IPS-18c (cell line): ENCODE measurements around the gene OR10A3.

Experiments used
- H3K4me3 ChIP-seq: 2 replicates; pipeline ENCODE4 v1.7.0; 2013; ENCODE audit warnings: low read depth, mild to moderate bottlenecking, low read length, moderate library complexity; ENCODE audit not compliant: insufficient read depth
- H3K9me3 ChIP-seq: one replicate; pipeline ENCODE4 v1.6.1; 2013; ENCODE audit warnings: mild to moderate bottlenecking, low read length, moderate library complexity; ENCODE audit not compliant: control insufficient read depth, insufficient read depth

Gene OR10A3

DNA sequence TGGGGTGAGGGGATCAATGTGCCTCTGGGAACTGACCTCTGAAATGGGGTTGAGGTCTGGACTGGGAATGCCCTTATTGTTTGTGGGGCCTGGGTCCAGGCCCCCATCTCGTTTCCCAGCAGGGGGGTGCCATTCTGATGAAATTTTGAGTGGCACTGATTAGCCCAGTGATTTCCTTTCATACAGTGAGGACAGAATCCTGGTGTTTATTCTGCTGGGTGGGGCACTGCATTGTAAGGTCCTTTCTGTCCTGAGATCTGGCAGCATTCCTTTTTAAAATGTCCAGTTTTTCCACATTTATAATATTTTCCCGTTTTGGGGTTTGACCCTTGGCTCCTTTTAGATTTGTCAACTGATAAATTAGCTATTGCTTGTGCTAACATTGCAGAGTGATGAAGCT is 37.6 kb downstream of the OR10A3 start:
- Histone ChIP-seq H3K4me3 (no peak overlapping the region), H3K9me3 (no peaks in the 10 kb centered on the region)

DNA sequence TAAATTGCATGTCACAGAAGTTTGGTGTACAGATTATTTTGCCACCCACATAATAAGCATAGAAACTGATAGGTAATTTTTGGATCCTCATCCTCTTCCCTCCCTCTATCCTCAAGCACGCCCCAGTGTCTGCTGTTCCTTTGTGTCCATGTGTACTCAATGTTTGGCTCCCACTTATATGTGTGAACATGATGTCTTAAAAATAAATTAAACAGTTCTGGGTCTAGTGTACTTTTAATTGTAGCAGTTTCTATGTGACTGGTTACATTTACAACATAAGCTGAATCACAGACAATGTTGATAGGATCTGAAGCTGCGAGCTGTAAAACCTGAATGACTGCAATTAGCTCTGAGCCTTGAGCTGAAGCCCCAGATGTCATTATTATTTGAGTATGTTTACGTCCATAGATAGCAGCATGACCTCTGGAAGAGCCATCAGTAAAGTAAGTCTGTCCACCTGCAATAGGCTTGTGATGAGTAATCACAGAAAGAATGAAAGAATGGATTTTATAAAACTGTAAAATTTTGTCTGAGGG is 40.1 kb downstream of the OR10A3 start:
- Histone ChIP-seq H3K4me3 (no peak overlapping the region), H3K9me3 (no peaks in the 10 kb centered on the region)

DNA sequence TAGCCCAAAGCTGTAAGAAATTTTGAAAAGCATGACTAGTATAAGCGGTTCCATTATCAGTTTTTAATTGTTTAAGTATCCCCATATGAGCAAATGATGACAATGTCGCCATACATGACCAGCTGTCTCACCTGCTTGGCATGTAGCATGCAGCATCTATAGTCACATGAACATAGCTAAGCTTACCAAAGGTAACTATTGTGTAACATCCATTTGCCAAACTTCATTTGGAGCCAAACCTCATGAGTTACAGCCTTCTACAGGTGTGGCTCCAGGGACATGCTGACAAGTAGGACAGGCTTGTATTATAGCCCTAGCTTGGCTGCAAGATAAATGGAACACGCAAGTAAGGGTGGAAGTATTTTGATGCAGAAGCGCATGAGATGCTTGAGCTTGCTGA is 40.8 kb downstream of the OR10A3 start:
- H3K9me3 ChIP-seq = no peaks in the 10 kb centered on the region
- H3K4me3 ChIP-seq = no peak overlapping the region

DNA sequence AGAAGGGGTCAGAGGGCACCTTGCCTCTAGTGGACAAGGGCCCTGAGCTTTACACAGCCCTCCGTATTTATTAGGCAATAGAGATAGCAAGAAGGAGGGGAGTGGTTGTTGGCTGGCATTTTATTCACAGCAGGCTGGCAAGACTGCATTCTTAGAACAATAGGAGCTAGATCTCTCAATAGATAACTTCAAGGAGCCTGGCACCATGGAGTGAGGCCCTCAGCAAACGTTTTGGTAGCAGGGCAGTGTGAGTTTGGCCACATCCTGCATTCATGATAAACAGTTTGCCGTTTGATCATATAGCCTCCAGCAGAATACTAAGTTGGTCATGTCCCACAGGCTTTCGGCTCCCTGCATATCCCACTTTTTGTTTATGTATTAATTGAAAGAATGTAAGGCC is 42.1 kb downstream of the OR10A3 start:
- no peak overlapping the region for H3K4me3 ChIP-seq
- no peaks in the 10 kb centered on the region for H3K9me3 ChIP-seq

DNA sequence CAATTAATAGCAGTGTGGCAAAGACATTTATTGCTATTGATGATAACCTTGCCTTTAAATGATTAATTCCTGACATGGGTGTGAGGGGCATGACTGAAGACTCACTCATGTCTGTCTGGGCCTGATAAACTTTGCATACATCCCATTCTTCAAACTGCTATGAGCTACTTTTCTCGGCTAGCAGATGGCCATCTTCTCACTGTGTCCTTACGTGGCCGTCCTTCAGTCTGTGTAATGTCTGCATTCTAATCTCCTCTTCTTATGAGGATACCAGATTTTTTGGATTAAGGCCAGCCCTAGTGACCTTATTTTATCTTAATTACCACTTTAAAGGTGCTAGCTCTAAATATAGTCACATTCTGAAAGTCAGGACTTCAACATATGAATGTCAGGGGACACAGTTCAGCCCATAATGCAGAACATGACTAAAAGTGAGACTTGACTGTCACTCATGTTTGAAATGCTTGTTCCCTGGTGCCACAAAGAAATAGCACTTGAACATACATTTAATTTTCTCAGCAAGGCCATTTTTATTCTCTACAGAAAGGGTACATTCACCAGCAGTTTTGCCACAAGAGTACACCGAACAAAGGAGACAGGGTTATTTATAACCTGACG is 42.7 kb downstream of the OR10A3 start:
- H3K9me3 ChIP-seq = no peaks in the 10 kb centered on the region
- H3K4me3 ChIP-seq = no peak overlapping the region

DNA sequence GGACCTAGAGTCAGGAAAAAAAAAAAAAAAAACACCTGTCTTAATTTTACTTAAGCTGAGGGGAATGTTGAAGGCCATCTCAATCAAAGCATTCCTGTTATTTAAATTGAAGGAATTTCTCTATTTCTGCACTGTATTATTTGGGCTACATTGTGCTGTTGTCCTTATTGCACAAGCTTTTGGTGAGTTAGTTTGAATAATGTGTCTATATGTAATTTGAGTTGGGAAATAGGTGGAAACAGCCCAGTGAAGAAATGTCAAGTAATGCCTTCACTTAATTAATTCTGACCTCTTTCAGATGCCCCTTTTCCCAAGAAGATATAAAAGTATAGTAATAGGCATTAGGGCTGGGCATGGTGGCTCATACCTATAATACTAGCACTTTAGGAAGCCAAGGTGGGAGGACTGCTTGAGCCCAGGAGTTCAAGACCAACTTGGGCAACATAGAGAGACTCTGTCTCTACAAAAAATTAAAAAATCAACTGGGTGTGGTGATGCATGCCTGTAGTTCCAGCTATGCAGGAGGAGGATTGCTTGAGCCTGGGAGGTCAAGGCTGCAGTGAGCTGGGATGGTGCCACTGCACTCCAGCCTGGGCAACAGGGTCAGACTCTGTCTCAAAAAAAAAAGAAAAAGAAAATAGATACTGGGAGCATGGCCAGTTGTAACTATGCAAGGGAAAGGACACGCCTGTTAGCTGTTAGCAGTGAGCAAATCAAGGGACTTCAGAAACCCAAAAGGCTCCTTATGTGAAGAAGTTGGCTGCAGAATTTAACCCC is 45.3 kb downstream of the OR10A3 start:
- Histone ChIP-seq H3K9me3 (no peaks in the 10 kb centered on the region), H3K4me3 (no peak overlapping the region)

DNA sequence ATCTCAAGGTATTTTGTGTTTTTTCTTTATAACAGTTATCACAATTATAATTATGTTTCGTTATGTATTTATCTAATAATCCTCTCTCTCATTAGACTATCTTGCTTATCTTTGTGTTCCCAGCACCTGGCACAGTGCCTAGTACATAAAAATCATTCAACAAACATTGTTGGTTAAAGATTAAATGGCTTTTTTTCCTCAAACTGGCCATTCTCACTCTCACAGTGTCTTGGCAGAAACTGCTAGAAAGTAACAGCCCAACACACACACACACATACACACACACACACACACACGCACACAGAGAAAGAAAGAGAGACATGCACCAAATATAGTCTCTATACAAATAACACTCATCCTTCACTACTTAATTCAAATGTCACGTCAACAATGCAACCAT is 47.3 kb downstream of the OR10A3 start:
- Histone ChIP-seq H3K9me3 (no peaks in the 10 kb centered on the region), H3K4me3 (no peak overlapping the region)

DNA sequence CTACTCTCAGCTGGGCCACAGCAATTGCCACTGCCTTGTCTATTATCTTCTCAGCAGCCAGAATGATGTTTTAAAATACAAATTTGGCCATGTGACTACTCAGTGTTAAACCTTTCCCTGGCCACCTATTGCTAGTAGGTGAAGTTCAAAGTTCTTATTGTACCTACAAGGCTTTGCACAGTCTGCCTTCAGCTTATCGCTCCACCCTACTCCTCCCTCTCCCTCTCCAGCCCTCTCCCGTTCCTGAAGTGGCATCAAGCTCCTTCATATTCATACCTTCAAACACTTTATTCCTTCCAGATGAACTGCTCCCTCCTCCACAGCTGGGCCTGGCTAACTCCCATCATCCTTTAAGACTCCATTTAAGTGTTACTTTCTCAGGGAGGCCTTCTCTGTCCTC is 47.7 kb downstream of the OR10A3 start:
- Histone ChIP-seq H3K9me3 (no peaks in the 10 kb centered on the region), H3K4me3 (no peak overlapping the region)

DNA sequence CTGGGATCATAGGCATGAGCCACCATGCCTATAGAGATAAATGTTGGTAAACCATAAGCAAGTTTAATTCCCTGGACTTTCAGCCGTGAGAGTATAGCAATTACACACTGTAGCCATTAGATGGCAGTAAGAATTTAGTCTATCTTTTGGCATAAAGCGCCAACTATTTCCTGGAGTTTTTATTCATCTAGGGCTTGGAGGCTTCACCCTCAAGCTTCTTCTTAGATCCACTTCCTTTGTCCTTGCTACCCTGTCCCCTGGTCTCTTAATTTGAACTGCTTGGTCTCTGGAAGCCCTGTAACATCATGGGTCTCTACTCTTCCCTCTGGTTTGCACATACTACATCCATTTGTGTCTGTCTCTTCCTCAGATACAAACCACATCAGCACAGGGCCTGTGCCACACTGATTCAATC is 48.7 kb downstream of the OR10A3 start:
- H3K4me3 ChIP-seq = no peak overlapping the region
- no peaks in the 10 kb centered on the region for H3K9me3 ChIP-seq

DNA sequence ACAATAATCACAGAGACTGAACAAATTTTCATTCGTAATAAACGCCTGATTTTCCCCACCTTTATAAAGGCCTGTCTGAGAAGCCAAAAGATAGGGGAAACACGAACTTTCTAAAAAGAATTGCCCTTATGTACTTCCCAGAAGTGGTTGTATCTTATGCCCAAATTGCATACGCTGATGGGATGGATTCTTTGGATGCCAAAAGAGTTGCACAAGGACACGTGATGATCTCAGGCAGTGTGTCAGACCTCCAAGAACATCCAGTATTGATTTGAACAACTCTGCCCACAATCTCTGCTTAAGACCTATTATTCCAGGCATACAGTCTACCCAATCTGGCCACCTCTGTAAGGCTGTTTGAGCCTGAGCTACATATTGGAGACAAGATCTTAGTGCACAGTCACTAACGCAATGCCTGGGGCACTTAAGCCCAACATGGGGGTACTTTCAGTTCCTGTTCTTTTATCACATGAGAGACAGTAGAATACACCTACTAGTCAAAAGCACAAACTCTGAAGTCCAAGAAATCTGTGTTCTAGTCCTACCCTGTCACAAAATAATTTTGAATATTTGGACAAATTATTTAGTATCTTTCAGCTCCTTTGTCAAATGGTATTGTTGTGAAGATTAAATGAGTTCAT is 49.3 kb downstream of the OR10A3 start:
- no peaks in the 10 kb centered on the region for H3K9me3 ChIP-seq
- H3K4me3 ChIP-seq = no peak overlapping the region

DNA sequence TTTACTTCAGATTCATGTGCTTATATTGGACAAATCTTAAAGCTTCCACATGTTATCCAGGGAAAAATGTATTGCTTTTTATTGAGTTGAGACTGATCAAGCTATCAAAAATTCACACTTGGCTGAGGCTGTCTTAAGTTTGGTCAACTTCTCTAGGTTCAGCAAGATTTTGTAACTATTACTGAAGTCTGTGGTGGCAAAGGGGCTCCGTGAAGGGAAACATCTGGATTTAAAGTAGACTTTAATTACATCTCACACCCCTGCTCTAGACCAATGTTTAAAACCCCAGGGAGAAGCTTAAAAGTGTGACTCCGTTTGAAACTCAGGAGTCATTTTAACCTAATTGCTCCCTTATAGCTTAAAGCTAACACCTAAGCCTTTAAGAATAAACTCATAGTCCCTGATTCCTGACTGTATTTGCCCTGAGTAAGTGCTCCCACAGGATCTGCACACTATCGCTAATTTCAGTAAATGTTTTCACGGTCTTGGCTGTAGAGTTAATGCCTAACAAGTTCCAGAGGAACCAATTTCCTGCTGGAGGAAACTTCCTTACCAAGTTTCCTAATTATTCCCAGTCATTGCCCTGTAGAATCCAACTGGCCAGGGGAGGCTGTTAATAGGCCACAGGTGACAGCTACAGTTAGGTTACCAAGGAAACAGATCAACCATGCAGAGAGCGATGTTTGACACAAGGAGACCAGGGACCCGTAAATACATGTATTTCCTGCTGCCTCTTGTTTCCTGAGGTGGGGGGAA is 50.9 kb downstream of the OR10A3 start:
- Histone ChIP-seq H3K4me3 (no peak overlapping the region), H3K9me3 (no peaks in the 10 kb centered on the region)

DNA sequence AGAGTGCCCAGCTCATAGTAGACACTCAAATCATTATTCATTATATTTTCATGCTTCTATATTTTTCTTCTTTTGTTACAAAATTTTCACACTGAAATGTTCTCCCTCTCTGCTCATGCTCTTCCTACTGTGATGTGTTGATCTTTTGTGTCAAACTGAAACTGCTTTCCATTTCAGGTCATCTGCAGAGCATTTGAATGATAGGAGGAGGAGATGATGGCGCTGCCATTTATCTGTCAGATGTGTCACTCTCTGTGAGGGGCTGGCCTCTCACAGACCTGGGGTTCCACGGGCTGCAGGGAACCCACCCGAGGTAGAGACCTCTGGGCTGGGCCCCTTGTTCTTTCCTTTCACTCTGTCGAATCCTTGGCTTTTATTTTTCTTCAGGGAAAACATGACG is 51.5 kb downstream of the OR10A3 start:
- no peak overlapping the region for H3K4me3 ChIP-seq

More for the DNA sequence above, 51.5 kb downstream of the OR10A3 start:
- no peaks in the 10 kb centered on the region for H3K9me3 ChIP-seq
